ENCODE data around the gene TRIM15.

TRIM15 gene

DNA sequence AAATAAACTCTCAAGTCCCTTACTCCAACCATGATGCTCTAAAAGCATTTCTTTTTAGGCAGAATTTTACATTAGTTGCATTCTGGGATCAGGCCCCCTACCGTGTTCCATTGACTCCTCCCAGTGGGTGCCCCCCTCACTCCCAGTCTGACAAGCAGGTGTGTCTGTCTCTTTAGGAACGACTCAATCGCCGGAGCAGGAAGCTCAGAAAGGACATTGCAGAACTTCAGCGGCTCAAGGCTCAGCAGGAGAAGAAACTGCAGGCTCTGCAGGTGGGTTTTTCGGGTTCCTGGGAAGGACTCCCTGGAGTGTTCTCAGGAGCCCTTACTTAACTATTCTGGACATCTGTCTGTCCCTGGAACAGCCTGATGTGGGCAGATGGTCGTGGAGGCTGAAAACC, 17.5 kb upstream of the TRIM15 start:
- H2AFZ ChIP-seq, result no peak overlapping the region
- no peaks in the 10 kb centered on the region for H3K27me3 ChIP-seq (ENCODE audit: control insufficient read depth, insufficient read depth, low read length)
- no peak overlapping the region for H3K4me2 ChIP-seq (ENCODE audit: low read length)
- TF ChIP-seq, protein P1, sequence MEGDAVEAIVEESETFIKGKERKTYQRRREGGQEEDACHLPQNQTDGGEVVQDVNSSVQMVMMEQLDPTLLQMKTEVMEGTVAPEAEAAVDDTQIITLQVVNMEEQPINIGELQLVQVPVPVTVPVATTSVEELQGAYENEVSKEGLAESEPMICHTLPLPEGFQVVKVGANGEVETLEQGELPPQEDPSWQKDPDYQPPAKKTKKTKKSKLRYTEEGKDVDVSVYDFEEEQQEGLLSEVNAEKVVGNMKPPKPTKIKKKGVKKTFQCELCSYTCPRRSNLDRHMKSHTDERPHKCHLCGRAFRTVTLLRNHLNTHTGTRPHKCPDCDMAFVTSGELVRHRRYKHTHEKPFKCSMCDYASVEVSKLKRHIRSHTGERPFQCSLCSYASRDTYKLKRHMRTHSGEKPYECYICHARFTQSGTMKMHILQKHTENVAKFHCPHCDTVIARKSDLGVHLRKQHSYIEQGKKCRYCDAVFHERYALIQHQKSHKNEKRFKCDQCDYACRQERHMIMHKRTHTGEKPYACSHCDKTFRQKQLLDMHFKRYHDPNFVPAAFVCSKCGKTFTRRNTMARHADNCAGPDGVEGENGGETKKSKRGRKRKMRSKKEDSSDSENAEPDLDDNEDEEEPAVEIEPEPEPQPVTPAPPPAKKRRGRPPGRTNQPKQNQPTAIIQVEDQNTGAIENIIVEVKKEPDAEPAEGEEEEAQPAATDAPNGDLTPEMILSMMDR (IDR thresholded peaks at IDR 0.05), result no peak
- H3K36me3 ChIP-seq (ENCODE audit: control insufficient read depth, insufficient read depth, low read length), result no peaks in the 10 kb centered on the region
- no peak overlapping the region for H3K4me3 ChIP-seq (ENCODE audit: low read depth, low read length)
- H3K4me1 ChIP-seq, result no peaks in the 10 kb centered on the region
- H3K9ac ChIP-seq, result no peak overlapping the region
- H3K9me3 ChIP-seq (ENCODE audit: control insufficient read depth, low read length), result no peaks in the 10 kb centered on the region
- no peak overlapping the region for H3K27ac ChIP-seq
- H3K79me2 ChIP-seq, result no peaks in the 10 kb centered on the region

DNA sequence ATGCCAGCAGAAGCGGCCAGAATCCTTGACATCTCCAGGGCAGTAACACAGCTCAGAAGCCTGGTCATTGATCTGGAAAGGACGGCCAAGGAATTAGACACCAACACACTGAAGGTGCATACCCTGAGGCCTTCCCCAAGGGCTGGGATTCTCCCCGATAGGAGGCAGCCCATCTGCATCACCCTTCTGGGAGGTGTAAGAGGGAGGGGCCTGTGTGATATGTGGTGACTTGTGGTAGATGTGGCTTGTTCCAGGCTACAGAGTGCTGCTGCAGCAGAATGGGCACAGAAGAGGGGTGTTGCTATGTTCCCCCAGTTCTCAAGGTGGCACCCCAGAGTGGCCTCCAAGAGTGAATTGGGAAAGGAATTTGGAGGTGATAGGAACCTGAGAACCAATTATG, 16.2 kb upstream of the TRIM15 start:
- no peaks in the 10 kb centered on the region for H3K79me2 ChIP-seq
- TF ChIP-seq, protein P1 (IDR thresholded peaks at IDR 0.05), result no peak
- no peak overlapping the region for H3K27ac ChIP-seq
- no peaks in the 10 kb centered on the region for H3K9me3 ChIP-seq (ENCODE audit: control insufficient read depth, low read length)
- H3K4me3 ChIP-seq (ENCODE audit: low read depth, low read length), result no peak overlapping the region
- no peaks in the 10 kb centered on the region for H3K36me3 ChIP-seq (ENCODE audit: control insufficient read depth, insufficient read depth, low read length)
- H3K27me3 ChIP-seq (ENCODE audit: control insufficient read depth, insufficient read depth, low read length), result no peaks in the 10 kb centered on the region
- H2AFZ ChIP-seq, result no peak overlapping the region
- H3K4me2 ChIP-seq (ENCODE audit: low read length), result no peak overlapping the region
- H3K4me1 ChIP-seq, result no peaks in the 10 kb centered on the region
- H3K9ac ChIP-seq, result no peak overlapping the region

DNA sequence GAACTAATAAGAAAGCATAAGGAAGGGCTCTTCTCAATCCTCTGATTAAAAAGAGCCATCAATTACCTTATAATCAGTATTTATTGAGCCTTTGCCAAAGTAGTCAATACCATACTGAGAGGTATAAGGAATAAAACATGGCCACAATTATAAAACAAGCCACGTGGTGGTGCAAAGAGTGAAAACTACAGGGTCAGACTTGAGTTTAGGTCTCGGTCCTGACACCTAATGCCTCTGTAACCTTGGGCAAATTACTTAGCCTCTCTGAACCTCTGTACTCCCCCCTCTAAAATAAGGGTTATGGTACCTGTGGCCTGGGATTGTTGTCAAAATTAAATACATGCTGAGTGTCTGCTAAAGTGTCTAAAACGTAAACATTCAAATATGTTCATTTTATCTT, 14.1 kb upstream of the TRIM15 start:
- H2AFZ ChIP-seq, result no peak overlapping the region
- TF ChIP-seq, protein P1 (IDR thresholded peaks at IDR 0.05), result no peak
- H3K9ac ChIP-seq, result no peak overlapping the region
- H3K4me3 ChIP-seq (ENCODE audit: low read depth, low read length), result no peak overlapping the region
- H3K27ac ChIP-seq, result no peak overlapping the region
- H3K27me3 ChIP-seq (ENCODE audit: control insufficient read depth, insufficient read depth, low read length), result no peaks in the 10 kb centered on the region
- no peaks in the 10 kb centered on the region for H3K79me2 ChIP-seq
- no peaks in the 10 kb centered on the region for H3K4me1 ChIP-seq
- no peak overlapping the region for H3K4me2 ChIP-seq (ENCODE audit: low read length)
- no peaks in the 10 kb centered on the region for H3K36me3 ChIP-seq (ENCODE audit: control insufficient read depth, insufficient read depth, low read length)
- H3K9me3 ChIP-seq (ENCODE audit: control insufficient read depth, low read length), result no peaks in the 10 kb centered on the region

DNA sequence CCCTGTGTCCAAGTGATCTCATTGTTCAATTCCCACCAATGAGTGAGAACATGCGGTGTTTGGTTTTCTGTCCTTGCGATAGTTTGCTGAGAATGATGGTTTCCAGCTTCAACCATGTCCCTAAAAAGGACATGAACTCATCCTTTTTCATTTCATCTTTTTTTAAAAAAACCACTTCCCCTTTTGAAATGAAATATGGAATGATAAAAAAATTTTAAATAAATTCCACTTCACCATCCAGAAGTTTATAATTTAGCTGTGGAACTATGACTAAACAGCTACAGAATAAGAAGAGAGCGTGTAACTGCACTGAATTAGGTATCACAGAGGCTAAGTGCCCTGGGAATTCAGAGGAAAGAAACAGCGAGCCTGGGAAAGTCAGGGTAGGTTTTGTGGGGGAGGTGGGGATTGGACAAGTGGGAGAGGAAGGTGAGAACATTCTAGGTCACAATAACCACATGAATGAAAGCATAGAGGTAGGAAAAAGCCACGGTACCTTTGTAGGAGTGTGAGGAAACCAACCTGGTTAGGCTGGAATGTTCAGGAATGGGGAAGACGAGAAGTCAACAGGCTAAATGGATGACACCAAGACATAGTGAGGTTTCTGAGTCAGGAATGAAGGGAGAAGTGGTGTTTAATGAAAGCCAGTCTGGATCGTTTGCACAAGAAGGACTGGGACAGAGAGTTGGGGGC, 13.3 kb upstream of the TRIM15 start:
- Histone ChIP-seq H3K4me2 (ENCODE audit: low read length) (no peak overlapping the region), H3K36me3 (ENCODE audit: control insufficient read depth, insufficient read depth, low read length) (no peaks in the 10 kb centered on the region), H3K79me2 (no peaks in the 10 kb centered on the region), H3K4me3 (ENCODE audit: low read depth, low read length) (no peak overlapping the region), H3K27ac (no peak overlapping the region), H2AFZ (no peak overlapping the region), H3K9ac (no peak overlapping the region), H3K9me3 (ENCODE audit: control insufficient read depth, low read length) (no peaks in the 10 kb centered on the region), H3K4me1 (no peaks in the 10 kb centered on the region), H3K27me3 (ENCODE audit: control insufficient read depth, insufficient read depth, low read length) (no peaks in the 10 kb centered on the region)
- TF ChIP-seq, protein P1 (IDR thresholded peaks at IDR 0.05), result no peak
